Loucy (cell line): ENCODE data around the gene LHX6.

ENCODE experiments used
- CTCF ChIP-seq: fragments of 200-600 bp; sonication (generic); conservative IDR thresholded peaks from 2 replicates; pipeline ENCODE4 v1.5.1; 2014; ENCODE audit warnings: mild to moderate bottlenecking, antibody characterized with exemption, low read length
- EZH2phosphoT487 ChIP-seq: fragments of 200-600 bp; IDR thresholded peaks from 2 replicates; pipeline ENCODE4 v1.6.1; 2018; ENCODE audit warnings: antibody characterized with exemption, mild to moderate bottlenecking, moderate library complexity, borderline replicate concordance

GRCh38 chr9:122192261-122192875, 36.4 kb downstream of the LHX6 start:
- TF ChIP-seq CTCF (no peak), EZH2phosphoT487 (no peak)
